ENCODE results near the gene ADAM17.

GRCh38 chr2:9451231-9451630 lies 104.4 kb downstream of the ADAM17 start:
- TF ChIP-seq CTCF (IDR thresholded peaks at IDR 0.05; ENCODE audit: low read length) (no peak), EZH2phosphoT487 (IDR thresholded peaks at IDR 0.05; ENCODE audit: low read length) (no peak)

All from MM.1S (cell line).